HL-60/S4 treated with retinoic acid at 250 ng/mL for 4 days and 3 days (cell line): Measurements from ENCODE around the gene ARPC4.
"Not testable (repeated sequence)": the region's sequence is repeated elsewhere in the genome, so short reads cannot be mapped to it uniquely, and the experiment has no call there.

ENCODE experiments used
- in situ Hi-C: fragments of 300-500 bp; cut with MboI; formaldehyde crosslinking; loops from 2 replicates; pipeline ENCODE4 v1.7.0; 2022; ENCODE audit warnings: low sequenced_read_pairs

ARPC4 gene

DNA sequence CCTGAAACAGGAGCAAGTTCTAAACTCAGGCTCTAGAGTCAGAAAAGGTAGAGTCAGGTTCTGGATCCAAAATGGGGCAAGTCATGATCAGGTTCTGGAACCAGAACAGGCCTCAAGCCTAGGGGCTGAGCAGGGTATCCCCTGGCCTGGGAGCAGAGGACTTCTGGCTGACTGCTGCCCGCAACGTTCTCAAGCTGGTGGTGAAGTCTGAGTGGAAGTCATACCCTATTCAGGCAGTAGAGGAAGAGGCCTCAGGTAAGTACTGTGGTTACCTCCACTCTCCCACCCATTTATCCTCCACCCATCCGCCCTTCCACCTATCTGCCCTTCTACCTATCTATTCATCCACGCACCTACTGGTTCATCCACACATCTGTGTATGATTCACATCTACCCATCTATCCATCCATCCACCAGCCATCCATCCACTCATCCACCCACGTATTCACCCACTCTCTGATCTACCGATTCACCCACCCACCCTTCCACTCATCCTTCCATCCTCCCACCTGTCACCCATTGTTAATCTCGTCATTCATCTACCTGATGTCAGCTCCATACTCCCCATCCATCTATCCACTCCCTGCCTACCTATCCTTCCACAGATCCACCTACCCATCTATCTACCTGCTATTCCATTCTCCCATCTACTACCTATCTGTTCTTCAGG lies 25.9 kb downstream of the ARPC4 start:
- in situ Hi-C loops = no loop called here

DNA sequence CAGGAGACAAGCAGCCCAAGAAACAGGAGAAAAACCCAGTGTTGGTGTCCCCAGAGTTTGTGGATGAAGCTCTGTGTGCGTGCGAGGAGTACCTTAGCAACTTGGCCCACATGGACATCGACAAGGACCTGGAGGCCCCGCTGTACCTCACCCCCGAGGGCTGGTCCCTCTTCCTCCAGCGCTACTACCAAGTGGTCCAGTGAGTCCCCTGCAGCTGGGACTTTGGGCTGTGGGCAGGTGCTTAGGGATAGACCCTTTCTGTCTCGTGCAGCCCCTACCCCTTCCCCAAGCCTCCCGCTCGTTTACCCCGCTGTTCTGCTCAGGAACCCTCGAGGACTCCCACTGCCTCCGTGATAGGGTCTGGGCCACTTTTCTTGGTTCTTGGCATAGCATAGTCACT lies 27.7 kb downstream of the ARPC4 start:
- in situ Hi-C loops = no loop called here

- in situ Hi-C loops = no loop called here
Measured at GRCh38 chr3:9820946-9821345, 28.1 kb downstream of the ARPC4 start.

GRCh38 chr3:9825451-9826040 lies 32.7 kb downstream of the ARPC4 start:
- in situ Hi-C loops = no loop called here

GRCh38 chr3:9826815-9827573 lies 34.1 kb downstream of the ARPC4 start:
- in situ Hi-C loops = no loop called here

DNA sequence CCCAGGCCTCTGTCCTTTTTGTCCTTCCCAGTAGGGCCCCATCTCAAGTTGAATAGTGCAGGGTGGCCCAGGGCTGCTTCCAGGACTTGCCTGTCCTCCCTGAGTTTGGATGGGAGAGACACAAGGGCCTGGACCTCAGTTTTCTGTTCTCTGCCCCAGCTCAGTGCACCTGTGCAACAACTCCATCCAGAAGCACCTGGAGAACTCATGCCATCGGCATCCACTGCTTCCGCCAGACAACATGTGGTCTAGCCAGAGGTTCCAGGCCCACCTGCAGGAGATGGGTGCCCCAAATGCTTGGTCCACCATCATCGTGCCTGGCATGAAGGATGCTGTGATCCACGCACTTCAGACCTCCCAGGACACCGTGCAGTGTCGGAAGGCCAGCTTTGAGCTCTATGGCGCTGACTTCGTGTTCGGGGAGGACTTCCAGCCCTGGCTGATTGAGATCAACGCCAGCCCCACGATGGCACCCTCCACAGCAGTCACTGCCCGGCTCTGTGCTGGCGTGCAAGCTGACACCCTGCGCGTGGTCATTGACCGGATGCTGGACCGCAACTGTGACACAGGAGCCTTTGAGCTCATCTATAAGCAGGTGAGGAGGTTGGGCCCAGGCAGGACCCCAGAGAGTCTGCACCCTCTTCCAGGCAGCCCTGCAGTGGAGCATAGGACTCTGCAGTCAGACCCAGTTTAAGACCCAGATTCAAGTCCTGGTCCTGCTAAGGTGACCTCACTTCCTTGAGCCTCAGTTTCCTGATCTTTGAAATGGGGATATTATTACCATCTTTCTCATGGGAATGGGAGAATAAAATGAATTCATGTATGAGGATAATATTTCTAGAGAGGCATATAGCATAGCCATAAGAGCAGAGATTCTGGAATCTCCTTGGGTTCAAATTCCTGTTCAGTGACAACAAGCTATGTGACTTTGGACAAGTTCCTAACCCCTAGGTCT lies 36.2 kb downstream of the ARPC4 start:
- in situ Hi-C loops = no loop called here

DNA sequence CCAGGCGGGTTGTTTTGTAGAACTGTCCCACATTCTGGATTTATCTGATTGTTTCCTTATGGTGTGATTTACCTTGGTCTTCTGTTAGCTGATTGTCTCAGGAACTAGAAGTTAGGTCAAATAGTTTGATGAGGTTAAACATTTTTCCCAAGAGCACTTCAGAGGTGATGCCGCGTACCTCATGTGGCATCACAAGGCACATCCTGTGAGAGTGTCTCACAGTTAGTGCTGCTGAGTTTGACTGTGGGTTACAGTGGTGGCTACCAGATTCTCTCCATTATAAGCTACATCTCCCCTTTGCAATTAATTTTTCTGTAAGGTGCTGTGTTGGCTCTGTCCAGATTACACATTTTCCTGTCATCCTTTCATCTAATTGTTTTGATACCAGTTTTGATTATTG lies 38.4 kb downstream of the ARPC4 start:
- in situ Hi-C loops = no loop called here

DNA sequence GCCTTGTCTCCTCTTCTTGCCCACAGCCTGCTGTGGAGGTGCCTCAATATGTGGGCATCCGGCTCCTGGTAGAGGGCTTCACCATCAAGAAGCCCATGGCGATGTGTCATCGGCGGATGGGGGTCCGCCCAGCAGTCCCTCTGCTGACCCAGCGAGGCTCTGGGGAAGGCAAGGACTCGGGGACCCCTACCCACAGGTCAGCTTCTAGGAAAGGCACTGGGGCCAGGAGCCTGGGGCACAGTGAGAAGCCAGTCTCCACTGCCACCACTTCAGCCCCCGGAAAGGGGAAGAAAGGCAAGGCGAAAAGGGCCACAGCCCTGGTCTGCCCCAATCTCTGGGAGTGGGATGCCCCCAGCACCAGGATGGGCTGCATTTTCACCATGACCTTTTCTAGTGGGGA lies 40.2 kb downstream of the ARPC4 start:
- in situ Hi-C loops = no loop called here

GRCh38 chr3:9834520-9835380 lies 41.9 kb downstream of the ARPC4 start:
- in situ Hi-C loops = no loop called here

DNA sequence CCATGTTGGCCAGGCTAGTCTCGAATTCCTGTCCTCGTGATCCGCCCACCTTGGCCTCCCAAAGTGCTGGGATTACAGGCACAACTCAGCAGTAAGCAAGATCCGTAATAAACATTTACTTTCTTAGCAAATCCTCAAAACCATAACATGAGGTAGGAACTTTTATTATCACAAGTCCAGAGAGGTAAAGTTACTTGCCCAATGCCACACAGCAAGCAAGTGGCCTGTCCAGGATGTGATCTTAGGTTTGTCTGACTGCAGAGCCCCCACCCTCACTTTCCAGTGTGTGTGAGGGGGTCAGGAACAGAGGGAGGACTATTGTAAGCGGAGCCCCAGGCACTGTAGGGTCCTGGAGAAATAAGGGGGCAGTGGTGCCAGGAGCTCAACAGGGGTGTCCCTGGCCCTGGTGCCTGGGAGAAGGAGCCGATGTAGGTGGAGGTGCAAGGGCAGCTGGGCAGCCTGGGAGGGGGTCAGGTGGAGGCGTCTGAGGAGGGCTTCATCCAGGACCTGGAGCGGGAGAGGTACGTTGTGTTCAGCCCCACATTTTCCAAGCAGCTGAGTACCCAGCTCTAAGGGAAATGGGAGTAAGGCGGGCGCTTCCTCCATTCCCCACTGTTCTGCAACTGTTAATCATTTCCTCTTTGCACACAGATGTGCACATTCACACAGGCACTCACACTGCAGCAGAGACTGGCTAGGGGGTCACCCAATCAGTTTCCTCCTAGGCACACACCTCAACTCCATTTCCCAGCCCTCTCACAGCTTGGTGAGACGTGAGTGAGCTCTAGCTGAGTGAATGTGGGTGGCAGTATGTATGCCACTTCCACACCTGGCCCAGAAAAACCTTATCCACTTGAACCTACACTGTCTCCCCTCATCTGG lies 45.1 kb downstream of the ARPC4 start:
- in situ Hi-C loops = no loop called here

DNA sequence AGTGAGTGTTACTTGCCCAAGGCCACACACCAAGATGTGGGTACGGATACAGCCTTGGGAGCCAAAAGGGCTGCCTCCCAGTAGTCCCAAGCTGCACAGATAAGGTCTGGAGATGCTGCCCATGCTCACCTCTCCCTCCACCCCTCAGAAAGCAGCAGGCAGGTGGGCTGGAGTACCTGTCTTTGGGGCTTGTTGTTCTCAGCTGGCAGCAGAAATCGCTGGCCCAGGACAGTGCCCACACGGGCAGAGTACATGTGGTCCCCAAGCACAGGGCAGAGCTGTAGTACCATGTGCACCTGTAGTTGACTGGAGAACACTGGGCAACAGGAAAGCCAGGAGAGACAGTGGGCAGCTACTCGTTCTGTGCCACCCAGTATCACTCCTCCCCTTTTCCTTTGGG lies 46.0 kb downstream of the ARPC4 start:
- in situ Hi-C loops = no loop called here

GRCh38 chr3:9841015-9841414 lies 48.1 kb downstream of the ARPC4 start:
- in situ Hi-C loops = no loop called here

- in situ Hi-C loops = no loop called here
Measured at GRCh38 chr3:9843715-9844438, 51.0 kb downstream of the ARPC4 start, which contains the start of gene RPUSD3. RPUSD3 (minus strand) TSS chr3:9844008; CDS start chr3:9843990, 18 bp downstream.

- in situ Hi-C loops = no loop called here
Measured at GRCh38 chr3:9846231-9846630, 53.3 kb downstream of the ARPC4 start.

GRCh38 chr3:9846931-9847488 lies 54.1 kb downstream of the ARPC4 start:
- in situ Hi-C loops = no loop called here

DNA sequence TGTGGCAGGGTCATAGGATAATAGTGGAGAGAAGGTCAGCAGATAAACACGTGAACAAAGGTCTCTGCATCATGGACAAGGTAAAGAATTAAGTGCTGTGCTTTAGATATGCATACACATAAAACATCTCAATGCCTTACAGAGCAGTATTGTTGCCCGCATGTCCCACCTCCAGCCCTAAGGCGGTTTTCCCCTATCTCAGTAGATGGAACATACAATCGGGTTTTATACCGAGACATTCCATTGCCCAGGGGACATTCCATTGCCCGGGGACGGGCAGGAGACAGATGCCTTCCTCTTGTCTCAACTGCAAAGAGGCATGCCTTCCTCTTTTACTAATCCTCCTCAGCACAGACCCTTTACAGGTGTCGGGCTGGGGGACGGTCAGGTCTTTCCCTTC lies 55.0 kb downstream of the ARPC4 start:
- in situ Hi-C loops = not testable (repeated sequence)

GRCh38 chr3:9848860-9849259 lies 56.0 kb downstream of the ARPC4 start:
- in situ Hi-C loops = not testable (repeated sequence)

- in situ Hi-C loops = not testable (repeated sequence)
Measured at GRCh38 chr3:9851383-9851782, 58.5 kb downstream of the ARPC4 start.
